A673 (cell line): ENCODE data around the gene TIMP1. TPM values are rescaled to one million over a fixed set of nuclear protein-coding genes. Genes with fewer than 3 reads are reported as not detected.

Source experiments
- BruUV-seq: library from RNA; stranded (reverse); fragments of 400-500 nt; replicated peaks from 2 replicates; lab custom pipeline; 2021; lab: Mats Ljungman, UMichigan
- CTCF ChIA-PET: fragments of 300-600 bp; sonication (Branson Sonifier 250); formaldehyde crosslinking; loops from one replicate; lab custom pipeline; 2022; ENCODE audit warnings: antibody characterized with exemption; lab: Charles Lee
- POLR2A ChIA-PET: fragments of 300-600 bp; sonication (Branson Sonifier 250); formaldehyde crosslinking; loops from one replicate; lab custom pipeline; 2022; ENCODE audit warnings: antibody characterized with exemption; ENCODE audit not compliant: low non-redundant PET; lab: Charles Lee
- DNase-seq: peaks from one replicate; pipeline ENCODE4 v3.0.0-alpha.2; 2015; ENCODE audit warnings: low spot score
- H3K27ac ChIP-seq: fragments of 200-600 bp; sonication (generic); 2 replicates; pipeline ENCODE4 v1.5.1; 2016; ENCODE audit warnings: mixed run types, low read depth, mild to moderate bottlenecking, mixed read lengths, antibody characterized with exemption, low read length; ENCODE audit not compliant: poor library complexity, severe bottlenecking
- H3K27me3 ChIP-seq: fragments of 200-600 bp; sonication (generic); replicated peaks from 2 replicates; pipeline ENCODE4 v1.6.1; 2017; ENCODE audit warnings: mixed run types, low read depth, mild to moderate bottlenecking, mixed read lengths, antibody characterized with exemption, low read length; ENCODE audit not compliant: insufficient read depth, poor library complexity
- H3K36me3 ChIP-seq: fragments of 200-600 bp; sonication (generic); 2 replicates; pipeline ENCODE4 v1.6.1; 2016; ENCODE audit warnings: mixed run types, mild to moderate bottlenecking, mixed read lengths, antibody characterized with exemption, low read length; ENCODE audit not compliant: insufficient read depth, poor library complexity, severe bottlenecking
- H3K4me1 ChIP-seq: fragments of 200-600 bp; sonication (generic); 2 replicates; pipeline ENCODE4 v1.6.1; 2017; ENCODE audit warnings: mixed run types, mild to moderate bottlenecking, mixed read lengths, antibody characterized with exemption, low read length; ENCODE audit not compliant: insufficient read depth, poor library complexity, severe bottlenecking
- H3K4me3 ChIP-seq: fragments of 200-600 bp; sonication (generic); 2 replicates; pipeline ENCODE4 v1.5.1; 2016; ENCODE audit warnings: low read depth, mixed run types, mild to moderate bottlenecking, mixed read lengths, low read length; ENCODE audit not compliant: poor library complexity, severe bottlenecking
- H3K9me3 ChIP-seq: fragments of 200-600 bp; sonication (generic); 2 replicates; pipeline ENCODE4 v1.6.1; 2016; ENCODE audit warnings: mixed run types, low read depth, mild to moderate bottlenecking, mixed read lengths, antibody characterized with exemption, low read length; ENCODE audit not compliant: poor library complexity, severe bottlenecking
- CTCF ChIP-seq: fragments of 300-800, 200-600 bp; sonication (generic); conservative IDR thresholded peaks from 2 replicates; pipeline ENCODE4 v1.5.1; 2017; ENCODE audit warnings: low read depth, mild to moderate bottlenecking, antibody characterized with exemption, low read length, moderate library complexity, mixed read lengths
- EZH2 ChIP-seq: fragments of 200-600 bp; sonication (generic); IDR thresholded peaks from 2 replicates; pipeline ENCODE4 v1.6.1; 2017; ENCODE audit warnings: borderline replicate concordance, low read depth, mild to moderate bottlenecking, mixed read lengths, antibody characterized with exemption, low read length; ENCODE audit not compliant: poor library complexity, severe bottlenecking
- intact Hi-C: fragments of 100-400 bp; cut with micrococcal nuclease; formaldehyde crosslinking; loops from one replicate; pipeline ENCODE4 v1.10.0; 2022; ENCODE audit not compliant: unreplicated experiment
- total RNA-seq: library from RNA; stranded (reverse); gene quantifications from 2 replicates; pipeline ENCODE4 v1.2.3, GENCODE V29; 2021

Gene TIMP1
- total RNA-seq, 1 experiment from 2014 or later = 471 TPM

DNA sequence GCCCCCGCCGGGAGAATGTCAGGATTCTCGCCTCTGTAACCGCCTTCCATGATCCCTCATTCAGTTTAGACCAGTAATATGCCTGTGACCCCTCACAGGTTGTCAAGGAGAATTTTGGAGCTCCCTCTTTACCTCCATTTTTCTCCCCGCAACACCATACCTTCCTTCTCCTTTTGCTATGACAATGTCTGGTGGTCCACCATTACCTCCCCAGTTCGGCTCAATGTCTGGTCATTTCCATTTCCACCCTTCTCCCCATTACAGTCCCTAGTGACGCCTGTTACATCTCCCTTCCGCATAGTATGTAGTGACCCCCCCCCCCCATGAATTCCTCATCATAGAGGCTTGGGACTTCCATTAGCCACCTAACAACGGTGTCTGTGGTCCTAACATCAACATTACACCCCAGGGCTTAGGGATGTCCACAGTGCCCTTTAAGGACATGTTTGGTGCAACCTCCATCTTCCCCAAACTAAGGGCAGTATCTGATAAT, 20.5 kb upstream of the TIMP1 start:
- Histone ChIP-seq H3K4me1 (no peaks in the 10 kb centered on the region), H3K4me3 (peak overlapping the region; percentile 69), H3K27me3 (no peaks in the 10 kb centered on the region), H3K27ac (peak overlapping the region; percentile 93), H3K9me3 (no peaks in the 10 kb centered on the region), H3K36me3 (peaks cover 29% of the 10 kb centered on the region)
- POLR2A ChIA-PET = no interaction called here
- BruUV-seq = TSS peak; percentile 55
- TF ChIP-seq CTCF (no peak), EZH2 (no peak)
- intact Hi-C loops = loop anchor here (5.0 kb wide), 2 partner anchors 81 to 466 kb away; no protein-coding TSS in a partner anchor
- CTCF ChIA-PET = interaction anchor here (0.7 kb wide), 2 partner anchors 271 to 507 kb away, joined by 9 read pairs; no protein-coding TSS in a partner anchor
- no peak for DNase-seq

GRCh38 chrX:47562615-47563243, 19.5 kb upstream of the TIMP1 start:
- Histone ChIP-seq H3K4me3 (no peak overlapping the region), H3K36me3 (peaks cover 39% of the 10 kb centered on the region), H3K27ac (no peak overlapping the region), H3K9me3 (no peaks in the 10 kb centered on the region), H3K4me1 (no peaks in the 10 kb centered on the region), H3K27me3 (no peaks in the 10 kb centered on the region)
- POLR2A ChIA-PET = no interaction called here
- intact Hi-C loops = loop anchor here (5.0 kb wide), 2 partner anchors 80 to 465 kb away; no protein-coding TSS in a partner anchor
- DNase-seq = peak; percentile 61
- CTCF ChIA-PET = no interaction called here
- no TSS peak for BruUV-seq
- TF ChIP-seq CTCF (peak; percentile 53), EZH2 (no peak)

DNA sequence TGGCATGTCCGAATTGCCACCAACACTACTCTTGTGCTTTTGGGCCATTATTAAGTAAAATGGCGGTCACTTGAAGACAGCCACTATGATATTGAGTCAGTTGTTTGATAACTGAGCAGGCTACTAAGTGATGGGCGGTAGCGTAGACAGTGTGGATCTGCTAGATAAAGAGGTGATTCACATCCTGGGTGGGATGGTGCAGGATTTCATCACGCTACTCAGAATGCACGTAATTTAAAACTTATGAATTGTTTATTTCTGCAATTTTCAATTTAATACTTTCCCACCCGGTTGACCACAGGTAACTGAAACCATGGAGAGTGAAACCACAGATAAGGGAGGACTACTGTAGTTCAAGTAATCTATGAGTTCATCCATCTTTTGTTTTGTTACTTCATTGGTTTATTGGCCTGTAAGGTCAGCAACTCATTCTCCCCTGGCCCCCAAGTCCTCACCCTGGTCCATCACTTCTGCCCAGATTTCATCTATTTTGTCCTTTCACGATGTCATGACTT, 18.4 kb upstream of the TIMP1 start:
- peaks cover 42% of the 10 kb centered on the region for H3K36me3 ChIP-seq
- H3K9me3 ChIP-seq = no peaks in the 10 kb centered on the region
- intact Hi-C loops = loop anchor here (5.0 kb wide), 2 partner anchors 78 to 463 kb away; no protein-coding TSS in a partner anchor
- H3K4me3 ChIP-seq = no peak overlapping the region
- BruUV-seq = no TSS peak
- ChIA-PET CTCF (no interaction called here), POLR2A (no interaction called here)
- TF ChIP-seq CTCF = no peak
- TF ChIP-seq EZH2 = no peak
- H3K27ac ChIP-seq = no peak overlapping the region
- no peak for DNase-seq
- no peaks in the 10 kb centered on the region for H3K4me1 ChIP-seq
- no peaks in the 10 kb centered on the region for H3K27me3 ChIP-seq
